Measurements from ENCODE around the gene PNMT.

GRCh38 chr17:39636927-39637736 is 31.1 kb upstream of the PNMT start, which contains the start of gene STARD3:
- TF ChIP-seq, protein P1, sequence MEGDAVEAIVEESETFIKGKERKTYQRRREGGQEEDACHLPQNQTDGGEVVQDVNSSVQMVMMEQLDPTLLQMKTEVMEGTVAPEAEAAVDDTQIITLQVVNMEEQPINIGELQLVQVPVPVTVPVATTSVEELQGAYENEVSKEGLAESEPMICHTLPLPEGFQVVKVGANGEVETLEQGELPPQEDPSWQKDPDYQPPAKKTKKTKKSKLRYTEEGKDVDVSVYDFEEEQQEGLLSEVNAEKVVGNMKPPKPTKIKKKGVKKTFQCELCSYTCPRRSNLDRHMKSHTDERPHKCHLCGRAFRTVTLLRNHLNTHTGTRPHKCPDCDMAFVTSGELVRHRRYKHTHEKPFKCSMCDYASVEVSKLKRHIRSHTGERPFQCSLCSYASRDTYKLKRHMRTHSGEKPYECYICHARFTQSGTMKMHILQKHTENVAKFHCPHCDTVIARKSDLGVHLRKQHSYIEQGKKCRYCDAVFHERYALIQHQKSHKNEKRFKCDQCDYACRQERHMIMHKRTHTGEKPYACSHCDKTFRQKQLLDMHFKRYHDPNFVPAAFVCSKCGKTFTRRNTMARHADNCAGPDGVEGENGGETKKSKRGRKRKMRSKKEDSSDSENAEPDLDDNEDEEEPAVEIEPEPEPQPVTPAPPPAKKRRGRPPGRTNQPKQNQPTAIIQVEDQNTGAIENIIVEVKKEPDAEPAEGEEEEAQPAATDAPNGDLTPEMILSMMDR (IDR thresholded peaks at IDR 0.05): peak in 3 of 4 donors; percentile 22 to 34 (median 34)
- TF ChIP-seq POLR2A (IDR thresholded peaks at IDR 0.05): peak; percentile 65

Data from right lobe of liver (tissue), 4 donors.